ENCODE measurements around the gene DLG2. TPM values are rescaled to one million over a fixed set of nuclear protein-coding genes. Genes with fewer than 3 reads are reported as not detected.
"Not testable (repeated sequence)": the region's sequence is repeated elsewhere in the genome, so short reads cannot be mapped to it uniquely, and the experiment has no call there.

DLG2 gene
- total RNA-seq, 1 donor from 2014 or later = 2.4 TPM

- no peaks in the 10 kb centered on the region for H3K4me1 Mint-ChIP-seq (ENCODE audit: low read depth)
- no peak overlapping the region for H3K4me3 Mint-ChIP-seq (ENCODE audit: low read depth)
- H3K27ac Mint-ChIP-seq = no peak overlapping the region
- TF ChIP-seq CTCF (IDR thresholded peaks at IDR 0.05; ENCODE audit: unreplicated experiment) = no peak
- H3K36me3 Mint-ChIP-seq (ENCODE audit: insufficient read depth) = no peaks in the 10 kb centered on the region
- no peaks in the 10 kb centered on the region for H3K27me3 Mint-ChIP-seq
- no peaks in the 10 kb centered on the region for H3K9me3 Mint-ChIP-seq (ENCODE audit: low read depth)
- DNase-seq (ENCODE audit: low spot score, unreplicated experiment) = no peak
Observed at GRCh38 chr11:85619499-85619898, 7.6 kb downstream of the DLG2 start.

- not testable (repeated sequence) for H3K36me3 Mint-ChIP-seq (ENCODE audit: insufficient read depth); H3K4me3 Mint-ChIP-seq (ENCODE audit: low read depth); H3K4me1 Mint-ChIP-seq (ENCODE audit: low read depth); H3K27me3 Mint-ChIP-seq; DNase-seq (ENCODE audit: low spot score, unreplicated experiment); H3K9me3 Mint-ChIP-seq (ENCODE audit: low read depth); H3K27ac Mint-ChIP-seq
Observed at GRCh38 chr11:85611643-85612042, 15.5 kb downstream of the DLG2 start.

DNA sequence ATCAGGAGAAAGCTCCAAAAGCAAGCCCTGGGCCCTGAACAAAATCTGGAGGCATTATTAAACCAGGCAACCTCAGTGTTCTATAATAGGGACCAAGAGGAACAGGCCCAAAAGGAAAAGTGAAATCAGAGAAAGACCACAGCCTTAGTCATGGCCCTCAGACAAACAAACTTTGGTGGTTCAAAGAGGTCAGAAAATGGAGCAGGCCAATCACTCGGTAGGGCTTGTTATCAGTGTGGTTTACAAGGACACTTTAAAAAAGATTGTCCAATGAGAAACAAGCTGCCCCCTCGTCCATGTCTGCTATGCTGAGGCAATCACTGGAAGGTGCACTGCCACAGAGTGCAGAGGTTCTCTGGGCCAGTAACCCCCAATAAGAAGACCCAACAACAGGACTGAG, 17.9 kb downstream of the DLG2 start:
- H3K4me3 Mint-ChIP-seq (ENCODE audit: low read depth); H3K9me3 Mint-ChIP-seq (ENCODE audit: low read depth): not testable (repeated sequence)

GRCh38 chr11:85608621-85609020, 18.5 kb downstream of the DLG2 start:
- not testable (repeated sequence) for H3K36me3 Mint-ChIP-seq (ENCODE audit: insufficient read depth); H3K4me1 Mint-ChIP-seq (ENCODE audit: low read depth); H3K27me3 Mint-ChIP-seq; DNase-seq (ENCODE audit: low spot score, unreplicated experiment); H3K27ac Mint-ChIP-seq; H3K4me3 Mint-ChIP-seq (ENCODE audit: low read depth); H3K9me3 Mint-ChIP-seq (ENCODE audit: low read depth)

More for the DNA sequence above, 17.9 kb downstream of the DLG2 start:
- H3K4me1 Mint-ChIP-seq (ENCODE audit: low read depth); H3K36me3 Mint-ChIP-seq (ENCODE audit: insufficient read depth); H3K27ac Mint-ChIP-seq; DNase-seq (ENCODE audit: low spot score, unreplicated experiment); H3K27me3 Mint-ChIP-seq: not testable (repeated sequence)

- H3K36me3 Mint-ChIP-seq (ENCODE audit: insufficient read depth); H3K27ac Mint-ChIP-seq; H3K9me3 Mint-ChIP-seq (ENCODE audit: low read depth); H3K4me3 Mint-ChIP-seq (ENCODE audit: low read depth); DNase-seq (ENCODE audit: low spot score, unreplicated experiment); H3K27me3 Mint-ChIP-seq; H3K4me1 Mint-ChIP-seq (ENCODE audit: low read depth): not testable (repeated sequence)
Observed at GRCh38 chr11:85606237-85606636, 20.9 kb downstream of the DLG2 start.

DNA sequence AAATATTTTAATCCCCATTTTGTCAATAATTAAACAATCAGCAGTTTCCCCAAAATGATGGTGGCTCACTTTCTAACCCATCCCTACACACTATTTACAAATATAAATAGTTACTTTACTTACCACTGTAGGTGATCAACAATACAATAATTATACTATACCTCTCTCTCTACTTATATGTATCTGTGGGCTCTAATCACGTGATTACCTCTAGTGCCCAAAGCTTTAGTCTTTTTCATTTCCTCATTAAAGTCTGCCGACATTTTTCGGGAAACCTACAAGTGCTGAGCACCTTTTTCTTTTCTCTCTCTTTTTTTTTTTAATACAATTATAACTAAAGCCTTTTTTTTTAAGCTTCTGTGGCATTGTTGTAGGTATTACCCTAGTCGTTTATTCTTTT, 23.9 kb downstream of the DLG2 start:
- Mint-ChIP-seq H3K36me3 (ENCODE audit: insufficient read depth) (no peaks in the 10 kb centered on the region), H3K4me1 (ENCODE audit: low read depth) (no peaks in the 10 kb centered on the region), H3K9me3 (ENCODE audit: low read depth) (no peaks in the 10 kb centered on the region), H3K4me3 (ENCODE audit: low read depth) (no peak overlapping the region), H3K27me3 (no peaks in the 10 kb centered on the region), H3K27ac (no peak overlapping the region)
- no peak for TF ChIP-seq CTCF (IDR thresholded peaks at IDR 0.05; ENCODE audit: unreplicated experiment)
- no peak for DNase-seq (ENCODE audit: low spot score, unreplicated experiment)

DNA sequence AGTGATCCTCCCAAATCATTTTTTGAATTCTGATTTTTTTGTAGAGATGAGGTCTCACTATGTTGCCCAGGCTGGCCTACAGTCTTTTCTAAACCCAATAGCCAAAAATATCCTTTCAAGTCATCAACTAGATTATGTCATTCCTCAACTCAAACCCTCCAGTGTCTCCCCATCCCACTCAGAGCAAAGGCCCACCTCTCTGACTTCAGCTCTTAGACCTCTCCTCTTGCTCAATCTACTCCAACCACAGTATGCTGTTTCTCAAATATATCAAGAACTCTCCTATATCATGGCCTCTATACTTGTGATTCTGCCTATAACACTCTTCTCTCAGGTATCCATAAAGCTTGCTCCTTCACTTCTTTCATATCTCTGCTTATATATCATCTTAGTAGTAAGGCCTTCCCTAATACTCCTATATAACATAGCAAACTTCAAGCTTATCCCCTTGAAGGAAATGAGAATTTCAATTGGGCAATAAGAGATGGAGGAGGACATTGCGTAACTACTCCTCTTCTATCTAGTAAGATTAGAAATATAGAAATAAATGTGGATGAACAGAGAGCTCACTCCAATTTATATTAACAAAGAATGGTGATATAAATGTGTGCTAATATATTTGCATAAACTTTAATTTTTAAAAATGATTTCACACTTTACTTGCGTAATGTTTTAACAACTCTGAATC, 24.5 kb downstream of the DLG2 start:
- no peak for DNase-seq (ENCODE audit: low spot score, unreplicated experiment)
- H3K9me3 Mint-ChIP-seq (ENCODE audit: low read depth) = no peaks in the 10 kb centered on the region
- no peaks in the 10 kb centered on the region for H3K36me3 Mint-ChIP-seq (ENCODE audit: insufficient read depth)
- no peak for TF ChIP-seq CTCF (IDR thresholded peaks at IDR 0.05; ENCODE audit: unreplicated experiment)
- H3K27me3 Mint-ChIP-seq = no peaks in the 10 kb centered on the region
- H3K27ac Mint-ChIP-seq = no peak overlapping the region
- no peaks in the 10 kb centered on the region for H3K4me1 Mint-ChIP-seq (ENCODE audit: low read depth)
- H3K4me3 Mint-ChIP-seq (ENCODE audit: low read depth) = no peak overlapping the region
